GM21381 (cell line): ENCODE measurements around the gene TRMT112.

Source experiments
- ATAC-seq: cut with Tn5 transposase; IDR thresholded peaks from one replicate; pipeline ENCODE4 v1.9.1; 2021; ENCODE audit warnings: mild to moderate bottlenecking, moderate library complexity; ENCODE audit not compliant: unreplicated experiment

The TRMT112 gene

DNA sequence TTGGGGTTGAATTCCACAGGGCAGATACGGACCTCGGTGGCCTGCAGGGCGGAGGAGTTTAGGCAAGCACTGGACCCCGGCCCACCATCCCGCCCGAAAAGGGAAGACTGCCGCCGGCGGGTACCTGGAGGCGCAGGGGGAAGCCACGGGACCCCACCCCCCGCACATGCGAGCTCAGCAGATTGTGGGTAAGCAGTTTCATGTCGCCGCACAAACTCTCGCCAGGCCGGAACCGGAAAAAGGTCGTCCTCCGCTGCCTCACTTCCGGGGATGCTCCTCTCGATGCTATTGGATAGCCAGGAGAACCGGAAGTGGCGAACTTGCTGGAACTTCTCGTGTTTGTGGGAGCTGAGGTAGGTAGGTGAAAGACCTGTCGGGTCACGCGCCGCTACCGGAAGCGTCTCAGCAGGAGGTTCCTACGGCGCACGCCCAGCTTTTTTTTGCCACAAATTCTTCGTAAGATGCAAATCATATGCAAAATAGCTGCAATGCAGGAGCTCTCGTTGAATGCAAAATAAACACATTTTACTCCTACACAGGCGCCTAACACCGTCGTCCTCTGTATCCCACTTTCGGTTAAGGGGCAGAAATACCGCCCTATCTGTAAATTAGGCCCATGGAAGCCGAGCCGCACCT lies at the start of gene TRMT112:
TRMT112 (minus strand) TSS at position 235 of the 636 bp plus-strand sequence; CDS start at position 202, 33 bp downstream.
- peak; percentile 59 for ATAC-seq

DNA sequence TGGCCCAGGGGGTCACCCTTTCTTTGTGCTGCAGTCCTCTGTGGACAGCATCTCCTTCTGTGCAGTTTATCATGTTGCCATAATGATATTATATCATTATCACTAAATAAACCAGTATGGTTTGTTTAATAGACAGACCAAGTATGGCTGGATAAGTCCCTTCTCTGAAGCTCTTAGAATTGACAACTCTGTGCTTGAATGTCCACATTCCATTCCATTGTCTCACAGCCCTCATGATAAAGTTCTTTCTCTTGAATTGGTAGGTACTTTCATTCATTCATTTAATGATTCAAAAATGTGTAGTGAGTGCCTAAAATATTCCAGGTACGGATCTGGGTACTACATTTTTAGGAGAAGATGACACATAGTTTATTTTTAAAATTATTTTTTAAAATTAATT lies 49.4 kb upstream of the TRMT112 start:
- no peak for ATAC-seq

DNA sequence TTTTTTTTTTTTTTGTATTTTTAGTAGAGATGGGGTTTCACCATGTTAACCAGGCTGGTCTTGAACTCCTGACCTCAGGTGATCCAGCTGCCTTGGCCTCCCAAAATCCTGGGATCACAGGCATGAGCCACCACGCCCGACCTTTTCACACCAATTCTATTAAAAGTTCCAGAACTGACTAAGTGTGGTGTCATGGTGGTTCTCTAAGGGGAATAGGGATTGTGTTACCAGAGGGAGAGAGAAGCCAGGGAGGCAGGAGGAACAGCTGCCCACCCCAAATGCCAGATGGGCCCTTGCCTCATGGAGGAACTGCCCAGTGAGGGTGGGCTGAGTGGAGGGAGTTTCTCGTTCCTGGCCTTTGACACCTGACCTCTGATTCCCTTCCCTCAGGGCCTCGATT lies 47.6 kb upstream of the TRMT112 start:
- no peak for ATAC-seq

DNA sequence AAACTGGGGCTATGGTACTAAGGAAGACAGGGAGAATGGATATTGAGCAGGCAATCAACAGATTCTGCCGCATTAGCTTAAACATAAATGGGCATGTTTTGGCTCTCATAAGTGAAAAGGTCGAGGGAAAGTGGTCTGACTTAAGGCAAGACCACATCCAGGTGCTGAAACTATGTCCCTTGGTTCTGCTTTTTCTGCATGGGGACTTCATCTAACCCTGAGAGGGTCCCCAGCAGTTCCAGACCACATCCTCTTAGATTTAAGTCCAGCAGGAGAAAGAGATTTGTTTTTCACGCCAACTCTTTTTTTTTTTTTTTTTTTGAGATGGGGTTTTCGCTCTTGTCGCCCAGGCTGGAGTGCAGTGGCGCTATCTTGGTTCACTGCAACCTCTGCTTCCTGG lies 47.1 kb upstream of the TRMT112 start:
- no peak for ATAC-seq

DNA sequence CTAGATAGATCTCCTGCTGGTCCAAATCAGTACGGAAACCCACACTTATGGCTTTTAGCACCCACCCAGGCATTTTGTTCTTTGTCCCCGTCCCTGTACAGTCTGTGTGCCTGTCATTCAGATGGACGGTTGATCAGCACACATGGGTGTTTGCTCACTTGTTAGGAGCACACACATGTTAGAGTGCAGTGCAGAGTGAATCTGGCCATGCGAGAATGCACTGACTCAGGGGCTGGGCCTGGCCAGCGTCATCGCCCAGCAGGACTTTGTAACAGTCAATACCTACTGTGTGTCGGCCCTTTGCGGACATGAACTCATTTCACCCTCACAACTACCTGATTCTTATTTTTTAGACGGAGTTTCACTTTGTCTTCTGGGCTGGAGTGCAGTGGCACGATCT lies 45.0 kb upstream of the TRMT112 start:
- no peak for ATAC-seq

DNA sequence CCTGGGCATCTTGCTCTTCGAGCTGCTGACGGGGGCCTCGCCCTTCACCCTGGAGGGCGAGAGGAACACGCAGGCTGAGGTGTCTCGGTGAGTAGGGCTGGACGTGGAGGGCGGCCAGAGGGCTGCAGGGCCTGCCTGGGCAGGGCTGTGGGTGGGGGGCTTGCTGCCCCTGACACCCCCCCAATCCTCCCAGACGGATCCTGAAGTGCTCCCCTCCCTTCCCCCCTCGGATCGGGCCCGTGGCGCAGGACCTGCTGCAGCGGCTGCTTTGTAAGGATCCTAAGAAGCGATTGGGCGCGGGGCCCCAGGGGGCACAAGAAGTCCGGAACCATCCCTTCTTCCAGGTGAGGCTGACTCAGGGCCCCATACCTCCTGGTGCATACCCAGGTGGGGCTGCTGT lies 44.3 kb upstream of the TRMT112 start:
- ATAC-seq, result no peak

DNA sequence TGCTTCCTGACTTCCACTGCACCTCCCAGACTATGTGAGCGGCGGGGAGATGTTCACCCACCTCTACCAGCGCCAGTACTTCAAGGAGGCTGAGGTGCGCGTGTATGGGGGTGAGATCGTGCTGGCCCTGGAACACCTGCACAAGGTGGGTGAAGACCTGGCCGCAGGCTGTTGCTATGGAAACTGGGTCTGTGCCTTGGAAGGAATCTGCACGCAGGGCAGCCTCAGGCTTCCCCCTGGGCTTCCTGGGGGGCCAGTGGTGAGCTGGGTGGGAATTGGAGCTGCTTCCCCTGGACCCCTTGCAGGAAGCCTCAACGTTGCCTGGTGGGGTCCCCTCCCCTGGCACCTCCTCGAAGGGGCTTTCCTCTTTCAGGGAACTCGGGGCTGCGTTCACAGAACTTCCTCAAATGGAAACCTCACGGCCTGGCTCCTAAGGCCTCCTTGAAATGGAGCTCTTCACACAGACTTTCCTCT lies 43.1 kb upstream of the TRMT112 start:
- no peak for ATAC-seq

DNA sequence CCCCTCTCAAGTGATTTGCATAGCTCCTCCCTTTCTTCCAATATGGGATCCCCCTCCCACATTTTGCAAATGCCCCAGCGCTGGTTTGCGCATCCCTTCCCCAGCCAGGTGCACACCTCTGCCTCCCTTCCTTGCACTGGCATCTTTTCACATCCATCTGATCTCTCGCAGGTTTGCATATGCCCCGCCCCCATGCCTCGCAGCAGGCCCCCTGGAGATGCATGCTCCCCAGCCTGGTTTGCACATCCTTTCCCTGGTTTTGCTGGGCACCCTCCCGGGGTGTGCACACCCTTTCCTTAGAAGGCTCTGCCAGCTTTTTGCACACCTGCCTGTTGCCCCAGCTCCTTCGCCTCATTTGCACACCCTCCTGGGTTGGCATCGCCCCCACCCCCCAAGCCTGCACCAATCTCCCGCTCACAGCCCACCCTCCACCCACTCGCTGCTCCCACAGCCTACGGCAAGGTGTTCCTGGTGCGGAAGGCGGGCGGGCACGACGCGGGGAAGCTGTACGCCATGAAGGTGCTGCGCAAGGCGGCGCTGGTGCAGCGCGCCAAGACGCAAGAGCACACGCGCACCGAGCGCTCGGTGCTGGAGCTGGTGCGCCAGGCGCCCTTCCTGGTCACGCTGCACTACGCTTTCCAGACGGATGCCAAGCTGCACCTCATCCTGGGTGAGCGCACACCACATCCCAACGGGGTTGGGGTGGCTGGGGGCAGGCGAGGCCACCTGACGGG lies 42.5 kb upstream of the TRMT112 start:
- ATAC-seq, result no peak

DNA sequence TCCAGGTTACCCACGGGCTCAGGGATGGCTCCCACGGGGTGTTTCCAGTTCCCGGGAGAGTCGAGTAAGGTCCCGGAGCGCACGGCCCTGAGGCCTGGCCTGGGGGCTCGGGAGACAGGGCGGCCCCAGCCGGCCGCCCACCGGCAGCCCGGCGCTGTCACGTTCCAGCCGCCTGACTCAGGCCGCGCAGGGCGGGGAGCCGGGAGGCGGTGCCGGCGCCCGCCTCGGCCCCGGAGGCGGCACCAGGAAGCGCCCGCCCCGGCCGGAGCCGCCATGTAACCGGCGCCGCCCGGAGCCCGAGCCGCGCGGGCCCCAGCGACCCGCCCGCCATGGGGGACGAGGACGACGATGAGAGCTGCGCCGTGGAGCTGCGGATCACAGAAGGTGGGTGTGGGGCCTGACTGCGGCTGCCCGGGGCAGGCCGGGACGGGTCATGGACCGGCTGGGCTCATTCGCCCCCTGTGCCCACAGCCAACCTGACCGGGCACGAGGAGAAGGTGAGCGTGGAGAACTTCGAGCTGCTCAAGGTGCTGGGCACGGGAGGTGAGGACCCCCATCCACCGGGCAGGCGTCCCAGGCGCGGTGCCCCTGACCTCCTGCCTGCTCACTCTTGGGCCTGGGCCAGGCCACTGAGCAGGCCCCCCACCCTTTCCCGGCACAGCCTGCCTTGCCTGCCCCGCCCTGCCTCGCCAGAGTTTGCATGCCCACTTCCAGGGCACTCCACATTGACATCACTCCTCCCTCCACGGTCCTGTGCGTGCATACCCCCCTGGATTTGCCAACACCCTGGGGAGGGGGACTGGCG lies 41.8 kb upstream of the TRMT112 start, which contains the start of gene RPS6KA4:
RPS6KA4 (plus strand) TSS at position 256 of the 805 bp plus-strand sequence; CDS start at position 330, 74 bp downstream.
- ATAC-seq, result peak; percentile 53

DNA sequence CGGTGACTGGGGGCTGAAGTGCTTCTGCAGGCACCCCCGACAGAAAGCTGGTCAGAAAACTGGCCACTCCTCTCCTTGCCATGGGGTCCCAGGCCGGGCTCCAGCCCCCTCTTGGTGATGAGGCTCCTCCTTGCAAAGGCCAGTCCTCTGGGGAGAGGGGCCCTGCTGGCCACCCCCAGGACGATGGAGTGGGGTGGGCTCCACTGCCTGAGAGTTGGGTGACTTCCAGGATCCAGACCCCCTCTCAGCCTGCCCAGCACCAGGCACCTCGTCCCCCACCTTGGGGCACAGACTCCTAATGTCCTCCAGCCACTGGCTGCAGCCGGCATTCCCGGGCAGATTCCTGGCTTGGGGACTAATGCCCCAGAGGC lies 41.2 kb upstream of the TRMT112 start:
- peak; percentile 28 for ATAC-seq

DNA sequence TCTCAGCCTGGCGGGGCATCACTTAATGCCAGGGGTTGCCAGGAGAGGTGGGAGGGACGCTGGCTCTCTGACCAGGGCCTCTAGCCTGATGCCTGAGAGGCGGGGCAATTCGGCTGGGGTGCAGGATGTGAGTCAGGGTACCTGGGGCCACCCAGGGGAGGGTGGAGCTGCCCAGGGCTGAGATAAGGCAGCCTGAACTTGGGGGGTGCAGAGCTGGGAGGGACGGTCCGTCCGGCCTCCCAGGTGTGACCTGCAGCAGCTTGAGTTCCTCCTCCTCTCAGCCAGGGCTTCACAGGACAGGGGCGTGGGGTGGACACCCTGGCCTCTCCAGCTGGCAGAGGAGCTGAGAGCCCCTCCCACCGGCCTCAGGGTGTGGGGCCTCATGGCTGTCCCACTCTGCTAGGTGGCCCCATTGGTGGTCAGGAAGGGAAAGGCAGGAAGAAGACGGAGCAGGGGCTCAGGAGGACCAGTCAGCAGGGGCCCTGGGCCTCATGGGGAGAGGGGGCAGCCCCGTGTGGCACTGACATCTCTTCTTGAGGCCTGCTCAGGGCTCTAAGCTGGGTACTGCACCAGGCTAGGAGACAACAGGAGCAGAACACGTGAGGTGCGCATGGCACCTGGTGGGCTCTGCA lies 40.7 kb upstream of the TRMT112 start:
- no peak for ATAC-seq

DNA sequence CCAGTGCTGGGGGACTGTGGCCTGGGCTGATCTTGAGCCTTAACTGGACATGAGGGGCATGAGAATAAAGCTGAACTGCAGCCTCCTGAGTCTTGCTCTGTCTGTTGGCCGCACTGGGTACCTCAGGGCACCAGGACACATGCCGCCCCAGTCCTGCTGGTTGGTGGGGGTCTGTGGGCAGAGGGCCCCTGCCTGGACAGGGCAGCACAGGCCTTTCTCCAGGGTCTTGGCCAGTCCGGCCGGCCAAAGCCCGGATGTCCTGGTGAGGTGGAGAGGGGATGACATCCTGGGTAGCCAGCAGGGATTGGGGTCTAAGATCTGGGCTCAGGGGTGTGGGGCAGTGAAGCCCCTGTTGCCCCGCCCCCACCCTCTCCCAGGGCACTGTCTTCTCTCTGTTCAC lies 40.1 kb upstream of the TRMT112 start:
- no peak for ATAC-seq

DNA sequence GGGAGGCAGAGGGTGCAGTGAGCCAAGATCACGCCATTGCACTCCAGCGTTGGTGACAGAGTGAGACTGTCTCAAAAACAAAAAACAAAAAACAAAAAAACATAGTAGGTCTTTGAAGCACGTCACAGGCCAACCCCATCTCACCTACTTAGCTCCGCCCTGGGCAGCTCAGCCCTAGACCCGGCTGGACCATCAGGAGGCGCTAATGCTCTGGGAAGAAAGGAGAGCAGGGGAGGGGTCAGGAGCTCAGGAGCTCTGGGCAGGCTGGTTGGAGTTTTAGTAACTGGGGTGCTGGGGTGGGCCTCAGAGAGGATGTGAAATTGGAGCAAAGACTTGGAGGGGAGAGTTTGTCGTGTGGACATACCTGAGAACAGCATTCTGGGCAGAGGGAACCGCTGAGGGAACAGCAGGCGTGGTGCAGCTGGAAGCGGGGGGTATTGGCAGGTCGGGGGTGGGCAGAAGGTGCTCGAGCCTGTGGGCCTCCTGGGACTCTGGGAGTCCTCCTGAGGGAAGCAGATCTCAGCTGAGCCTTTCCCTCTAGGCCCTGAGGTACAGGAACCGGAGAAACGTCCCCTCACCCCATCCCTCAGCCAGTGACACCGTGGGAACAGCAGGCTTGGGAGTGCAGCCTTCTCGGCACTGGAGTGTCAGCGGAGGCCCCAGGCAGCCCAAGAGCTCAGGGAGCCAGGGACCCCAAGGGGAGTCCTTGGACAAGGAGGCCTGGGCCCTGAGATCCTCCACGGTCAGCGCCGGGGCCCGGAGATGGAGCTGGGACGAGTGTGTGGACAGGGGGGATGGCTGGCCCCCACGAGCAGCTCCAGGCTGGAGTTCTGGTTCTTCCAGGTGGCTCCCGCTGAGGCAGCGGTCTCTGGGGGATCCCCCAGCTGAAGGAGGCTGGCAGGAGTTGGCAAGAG lies 39.4 kb upstream of the TRMT112 start:
- ATAC-seq, result no peak

DNA sequence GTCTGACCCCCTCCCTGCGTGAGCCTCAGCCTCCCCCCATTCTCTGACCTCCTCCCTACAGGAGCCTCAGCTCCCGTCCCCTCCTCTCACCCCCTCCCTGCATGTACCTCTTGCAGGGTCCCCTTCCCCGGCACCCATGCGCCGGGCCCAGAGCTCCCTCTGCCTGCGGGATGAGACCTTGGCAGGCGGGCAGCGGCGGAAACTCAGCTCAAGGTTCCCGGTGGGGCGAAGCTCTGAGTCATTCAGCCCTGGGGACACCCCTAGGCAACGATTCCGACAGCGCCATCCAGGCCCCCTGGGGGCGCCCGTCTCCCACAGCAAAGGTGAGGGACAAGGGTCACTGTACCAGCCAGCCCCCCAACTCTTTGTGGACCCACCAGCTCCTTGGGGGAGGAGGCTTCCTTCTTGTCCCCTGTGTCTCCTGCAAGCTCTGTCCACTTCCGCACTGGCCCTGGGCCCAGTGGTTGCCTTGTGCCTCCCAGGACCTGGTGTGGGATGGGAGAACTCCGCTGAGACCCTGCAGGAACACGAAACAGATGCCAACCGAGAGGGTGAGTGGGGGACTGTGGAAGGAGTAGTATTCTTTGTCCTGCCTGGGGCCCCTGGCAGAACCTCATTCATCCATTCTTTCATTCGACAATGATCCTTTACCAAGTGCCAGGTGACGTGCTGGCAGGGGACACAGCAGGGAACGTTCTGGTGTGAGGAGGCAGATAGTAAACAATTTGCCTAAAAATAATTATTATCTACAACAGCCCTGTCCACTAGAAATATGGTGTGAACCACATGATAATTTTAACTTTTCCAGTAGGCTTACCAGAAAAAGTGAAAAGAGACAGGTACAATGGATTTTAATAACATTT lies 38.0 kb upstream of the TRMT112 start:
- no peak for ATAC-seq

DNA sequence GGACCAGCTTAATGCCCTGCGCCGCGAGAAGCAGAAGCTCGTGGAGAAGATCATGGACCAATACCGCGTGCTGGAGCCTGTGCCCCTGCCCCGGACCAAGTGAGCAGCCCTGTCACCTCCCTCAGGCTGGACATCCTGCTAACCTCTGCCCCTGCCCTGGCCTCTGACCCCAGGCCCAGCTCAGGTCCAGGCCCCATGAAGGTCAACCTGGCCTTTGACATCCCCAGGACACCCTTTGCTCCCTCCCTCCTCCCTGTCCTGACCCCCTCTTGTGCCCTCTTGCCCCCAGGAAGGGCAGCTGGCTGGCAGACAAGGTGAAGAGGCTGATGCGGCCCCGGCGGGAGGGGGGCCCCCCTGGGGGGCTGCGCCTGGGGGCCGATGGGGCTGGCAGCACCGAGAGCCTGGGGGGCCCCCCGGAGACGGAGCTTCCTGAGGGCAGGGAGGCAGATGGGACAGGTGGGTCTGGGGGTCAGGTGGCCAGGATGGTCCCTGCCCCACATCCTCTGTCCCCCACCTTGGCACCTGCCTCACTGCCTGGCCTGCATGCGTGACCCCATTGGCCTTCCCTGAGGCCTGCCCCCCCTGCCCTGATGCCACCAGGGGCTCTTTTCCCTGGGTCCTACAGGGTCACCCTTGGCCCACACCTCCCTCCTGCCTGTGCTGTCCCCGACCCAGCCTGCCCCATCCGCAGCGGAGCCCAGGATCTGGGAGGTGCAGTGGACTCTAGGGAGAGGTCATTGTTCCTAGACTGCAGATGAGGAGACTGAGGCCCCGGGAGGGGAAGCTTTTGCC lies 36.6 kb upstream of the TRMT112 start:
- no peak for ATAC-seq

DNA sequence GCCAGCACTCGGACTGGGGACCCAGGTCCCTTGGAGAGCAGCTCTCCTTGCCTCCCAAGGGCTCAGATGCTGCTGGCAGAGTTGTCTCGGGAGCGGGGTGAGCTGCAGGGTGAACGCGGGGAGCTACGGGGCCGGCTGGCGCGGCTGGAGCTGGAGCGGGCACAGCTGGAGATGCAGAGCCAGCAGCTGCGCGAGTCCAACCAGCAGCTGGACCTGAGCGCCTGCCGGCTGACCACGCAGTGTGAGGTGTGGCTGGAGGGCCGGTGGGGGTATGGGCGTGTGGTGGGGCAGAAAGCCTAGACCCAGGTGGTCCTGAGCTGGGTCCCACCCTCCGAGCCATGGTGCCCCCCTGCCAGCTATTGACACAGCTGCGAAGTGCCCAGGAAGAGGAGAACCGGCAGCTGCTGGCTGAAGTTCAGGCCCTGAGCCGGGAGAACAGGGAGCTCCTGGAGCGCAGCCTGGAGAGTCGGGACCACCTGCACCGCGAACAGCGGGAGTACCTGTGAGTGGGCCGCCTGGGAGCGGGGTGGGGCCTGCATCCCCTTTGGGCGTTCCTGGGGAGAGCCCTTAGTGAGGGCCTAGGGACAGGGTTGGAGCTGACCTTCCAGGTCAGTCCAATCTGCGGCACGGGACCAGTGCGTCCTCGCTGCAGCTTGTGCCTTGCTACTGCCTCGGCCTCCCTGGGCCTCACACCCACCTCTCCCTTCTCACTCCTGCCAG lies 35.8 kb upstream of the TRMT112 start:
- ATAC-seq, result no peak

DNA sequence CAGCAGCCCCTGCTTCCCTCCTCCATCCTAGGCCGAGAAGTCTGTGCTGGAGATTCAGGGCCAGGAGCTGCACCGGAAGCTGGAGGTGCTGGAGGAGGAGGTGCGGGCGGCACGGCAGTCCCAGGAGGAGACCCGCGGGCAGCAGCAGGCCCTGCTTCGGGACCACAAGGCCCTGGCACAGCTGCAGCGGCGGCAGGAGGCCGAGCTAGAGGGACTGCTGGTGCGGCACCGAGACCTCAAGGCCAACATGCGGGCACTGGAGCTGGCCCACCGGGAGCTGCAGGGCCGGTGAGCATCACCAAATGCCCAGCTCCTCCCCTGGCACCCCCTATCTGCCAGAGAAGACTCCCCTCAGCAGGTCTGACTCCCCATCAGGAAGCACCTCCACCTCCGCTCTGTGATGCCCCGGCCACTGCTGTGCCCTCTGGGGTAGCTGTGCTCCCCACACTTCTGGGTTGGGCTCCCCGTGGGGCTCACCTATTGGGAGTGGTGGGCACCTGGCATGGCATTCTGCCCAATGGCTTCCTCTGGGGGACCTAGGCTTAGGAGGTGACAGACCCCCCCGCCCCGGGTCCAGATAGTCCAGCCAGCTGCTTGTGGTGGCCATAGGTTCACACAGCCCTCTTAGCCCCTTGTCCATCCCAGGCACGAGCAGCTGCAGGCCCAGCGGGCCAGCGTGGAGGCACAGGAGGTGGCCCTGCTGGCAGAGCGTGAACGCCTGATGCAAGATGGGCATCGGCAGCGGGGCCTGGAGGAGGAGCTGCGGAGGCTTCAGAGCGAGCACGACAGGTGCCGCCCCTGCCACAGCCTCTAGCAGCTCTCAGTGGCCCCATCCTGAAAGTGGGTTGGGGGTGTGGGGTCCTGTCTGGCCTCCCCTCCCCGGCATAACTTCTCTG lies 35.0 kb upstream of the TRMT112 start:
- ATAC-seq, result no peak
